ENCODE measurements around the gene TMEM272. TPM values are rescaled to one million over a fixed set of nuclear protein-coding genes. Genes with fewer than 3 reads are reported as not detected.

The TMEM272 gene
- total RNA-seq, 1 donor from 2014 or later, result not detected

DNA sequence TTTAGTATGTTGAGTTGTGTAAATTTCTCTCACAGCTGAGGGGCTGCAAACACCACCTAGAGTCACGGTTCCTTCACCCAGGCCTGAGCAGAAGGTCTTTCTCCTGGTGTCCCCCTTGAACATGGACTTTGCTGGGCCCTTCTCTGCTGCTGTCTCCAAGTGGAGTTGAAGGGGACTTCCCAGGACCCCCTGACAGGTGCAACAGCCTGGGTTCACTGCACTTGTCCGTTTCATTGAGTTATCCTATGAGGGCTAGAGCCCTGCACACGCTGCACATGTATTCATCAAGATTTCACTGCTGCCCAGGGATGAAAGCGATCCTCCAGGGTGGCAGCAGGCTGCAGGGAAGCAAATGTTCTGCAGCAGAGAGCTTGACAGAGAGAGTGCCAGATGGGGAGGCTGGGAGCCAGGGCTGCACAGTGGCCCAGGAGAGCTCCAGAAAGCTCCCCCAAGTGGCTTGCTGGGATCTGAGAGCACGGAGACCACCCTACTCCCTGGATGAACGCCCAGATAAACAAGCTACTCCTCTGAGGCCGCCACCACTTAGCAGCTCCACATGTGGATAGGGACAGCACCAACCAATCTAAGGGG lies 10.3 kb downstream of the TMEM272 start:
- no peak overlapping the region for H3K4me3 ChIP-seq (ENCODE audit: low read depth, low read length)
- TF ChIP-seq, protein P1, sequence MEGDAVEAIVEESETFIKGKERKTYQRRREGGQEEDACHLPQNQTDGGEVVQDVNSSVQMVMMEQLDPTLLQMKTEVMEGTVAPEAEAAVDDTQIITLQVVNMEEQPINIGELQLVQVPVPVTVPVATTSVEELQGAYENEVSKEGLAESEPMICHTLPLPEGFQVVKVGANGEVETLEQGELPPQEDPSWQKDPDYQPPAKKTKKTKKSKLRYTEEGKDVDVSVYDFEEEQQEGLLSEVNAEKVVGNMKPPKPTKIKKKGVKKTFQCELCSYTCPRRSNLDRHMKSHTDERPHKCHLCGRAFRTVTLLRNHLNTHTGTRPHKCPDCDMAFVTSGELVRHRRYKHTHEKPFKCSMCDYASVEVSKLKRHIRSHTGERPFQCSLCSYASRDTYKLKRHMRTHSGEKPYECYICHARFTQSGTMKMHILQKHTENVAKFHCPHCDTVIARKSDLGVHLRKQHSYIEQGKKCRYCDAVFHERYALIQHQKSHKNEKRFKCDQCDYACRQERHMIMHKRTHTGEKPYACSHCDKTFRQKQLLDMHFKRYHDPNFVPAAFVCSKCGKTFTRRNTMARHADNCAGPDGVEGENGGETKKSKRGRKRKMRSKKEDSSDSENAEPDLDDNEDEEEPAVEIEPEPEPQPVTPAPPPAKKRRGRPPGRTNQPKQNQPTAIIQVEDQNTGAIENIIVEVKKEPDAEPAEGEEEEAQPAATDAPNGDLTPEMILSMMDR (conservative IDR thresholded peaks at IDR 0.05; ENCODE audit: low read depth, low read length), result no peak
- no peak for DNase-seq (ENCODE audit: low read depth)

DNA sequence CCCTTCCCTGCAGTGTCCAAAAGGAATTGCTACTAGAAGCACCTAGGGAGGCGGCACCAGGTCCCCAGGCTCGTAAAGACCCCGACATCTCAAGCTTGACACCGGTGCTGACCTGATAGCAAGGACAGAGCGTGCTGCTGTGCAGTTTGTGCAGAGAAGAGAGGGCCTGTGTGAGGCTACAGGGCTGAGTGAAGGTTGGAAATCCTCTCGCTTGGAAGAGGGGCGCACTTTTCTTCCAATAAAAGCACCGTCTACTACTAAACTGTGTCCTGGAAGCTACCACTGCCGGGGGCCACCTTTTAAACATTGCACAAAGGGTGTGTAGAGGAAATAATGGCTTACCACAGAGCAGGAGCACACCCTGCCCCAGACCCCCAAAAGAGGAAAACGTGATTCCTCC lies 11.0 kb downstream of the TMEM272 start:
- TF ChIP-seq, protein P1 (conservative IDR thresholded peaks at IDR 0.05; ENCODE audit: low read depth, low read length), result no peak
- no peak overlapping the region for H3K4me3 ChIP-seq (ENCODE audit: low read depth, low read length)
- DNase-seq (ENCODE audit: low read depth), result no peak

DNA sequence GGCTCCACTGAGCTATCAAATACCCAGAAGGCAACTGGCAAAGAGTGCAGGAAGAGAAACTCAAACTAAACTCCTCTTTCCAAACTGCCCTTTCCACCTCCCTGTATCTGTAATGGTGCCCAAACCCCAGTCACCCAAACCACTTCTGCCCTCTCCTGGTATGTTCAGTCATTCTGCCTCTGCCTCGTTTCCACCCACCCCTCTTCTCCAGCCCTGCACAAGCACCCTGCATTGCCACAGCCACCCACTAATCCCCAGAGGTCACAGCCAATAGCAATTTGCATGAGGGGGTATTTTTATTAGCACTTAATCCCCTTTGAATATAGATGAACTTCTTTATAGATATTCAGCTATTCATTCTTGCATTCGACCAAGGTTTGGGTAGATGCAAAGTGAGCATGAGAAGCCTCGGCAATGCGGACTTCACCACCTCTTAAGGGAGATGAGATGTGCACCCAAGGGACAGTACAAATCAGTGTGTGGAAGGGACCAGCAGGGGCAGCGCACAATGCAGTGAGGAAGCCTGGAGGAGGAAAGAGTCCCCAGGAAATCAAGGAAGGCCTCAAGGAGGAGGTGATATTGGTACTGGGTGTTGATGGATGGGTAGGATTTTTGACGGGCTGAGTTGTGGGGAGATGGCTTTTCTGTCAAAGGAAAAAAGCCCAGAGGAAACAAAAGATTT lies 12.4 kb downstream of the TMEM272 start:
- no peak for DNase-seq (ENCODE audit: low read depth)
- TF ChIP-seq, protein P1 (conservative IDR thresholded peaks at IDR 0.05; ENCODE audit: low read depth, low read length), result peak; percentile 41
- H3K4me3 ChIP-seq (ENCODE audit: low read depth, low read length), result no peak overlapping the region

DNA sequence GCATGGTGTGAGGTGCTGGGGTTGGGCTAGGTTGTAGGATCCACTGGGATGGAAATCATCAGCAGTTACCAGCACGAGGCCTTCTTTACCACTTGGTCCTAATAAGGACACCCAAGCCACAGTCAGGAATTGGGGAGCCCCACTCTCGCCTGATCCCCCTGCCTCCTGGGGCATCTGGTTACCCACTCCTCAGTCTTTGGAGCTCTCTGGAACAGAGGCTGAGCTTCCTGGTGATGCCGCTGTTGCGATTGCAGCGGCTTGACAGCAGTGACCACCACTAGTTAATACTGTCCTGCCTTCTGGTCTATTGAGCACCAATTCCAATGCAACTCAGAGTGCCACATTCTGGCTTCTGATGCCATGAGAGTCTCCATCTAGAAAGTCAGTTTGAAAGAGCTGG lies 13.5 kb downstream of the TMEM272 start:
- DNase-seq (ENCODE audit: low read depth), result no peak
- TF ChIP-seq, protein P1 (conservative IDR thresholded peaks at IDR 0.05; ENCODE audit: low read depth, low read length), result no peak
- H3K4me3 ChIP-seq (ENCODE audit: low read depth, low read length), result no peak overlapping the region

DNA sequence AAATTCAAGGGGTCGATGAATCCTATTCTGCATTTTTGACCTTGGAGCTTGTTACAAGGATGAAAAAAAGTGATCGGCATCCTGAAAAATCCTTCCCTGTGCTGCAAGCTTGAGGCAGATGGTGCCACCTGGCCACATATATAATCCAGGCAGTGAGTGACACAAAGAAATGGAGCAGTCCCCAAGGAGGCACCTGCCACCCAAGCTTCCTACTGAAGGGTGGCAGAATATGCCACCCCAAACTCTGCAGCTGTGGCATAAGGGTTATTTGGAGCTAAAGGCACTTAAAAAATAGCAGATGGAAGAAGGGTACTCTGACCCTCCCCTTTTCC lies 15.4 kb downstream of the TMEM272 start:
- no peak overlapping the region for H3K4me3 ChIP-seq (ENCODE audit: low read depth, low read length)
- TF ChIP-seq, protein P1 (conservative IDR thresholded peaks at IDR 0.05; ENCODE audit: low read depth, low read length), result no peak
- DNase-seq (ENCODE audit: low read depth), result no peak

DNA sequence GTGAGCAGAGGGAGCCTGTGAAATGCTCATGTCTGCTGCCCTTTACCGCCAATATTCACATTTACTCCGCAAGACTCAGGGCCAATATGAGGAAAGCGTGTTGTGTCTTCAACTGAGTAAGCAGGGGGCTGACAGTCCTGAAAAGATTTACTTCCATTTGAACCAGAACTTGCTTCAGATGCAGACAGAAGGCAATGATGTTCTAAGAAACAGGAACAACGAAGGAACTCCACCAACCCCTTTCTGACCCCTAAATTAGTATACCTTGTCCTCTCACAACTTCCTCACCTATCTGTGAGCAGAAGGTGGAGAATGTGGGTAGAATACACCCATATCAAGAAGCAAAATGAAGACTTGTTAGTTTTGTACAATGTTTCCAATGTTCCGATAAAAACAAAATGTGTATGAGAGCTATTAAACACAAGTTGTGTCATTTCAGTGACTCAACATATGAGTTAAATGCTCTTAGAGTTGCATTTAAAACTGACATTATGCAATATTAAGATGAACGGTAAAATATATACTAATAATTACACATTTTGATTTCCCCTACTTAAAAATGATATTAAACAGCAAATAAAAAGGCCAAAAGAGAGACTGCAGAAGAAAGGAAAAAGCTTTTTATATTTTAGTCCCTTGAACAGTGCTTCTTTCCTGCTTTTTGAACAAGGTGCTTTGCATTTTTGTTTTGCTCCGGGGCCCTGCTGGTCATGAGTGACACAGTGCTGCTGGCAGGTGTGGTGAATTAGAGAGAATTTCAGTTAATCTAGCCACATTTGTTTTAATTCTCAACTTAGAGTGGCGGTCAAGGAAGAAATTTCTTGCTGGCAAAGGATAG lies 16.0 kb downstream of the TMEM272 start:
- TF ChIP-seq, protein P1 (conservative IDR thresholded peaks at IDR 0.05; ENCODE audit: low read depth, low read length), result no peak
- no peak overlapping the region for H3K4me3 ChIP-seq (ENCODE audit: low read depth, low read length)
- DNase-seq (ENCODE audit: low read depth), result no peak
